Mammary epithelial cell (primary cell): Measurements from ENCODE around the gene PATE4.

Experiments used
- CTCF ChIP-seq, 2 donors: IDR thresholded peaks in 1 of 2; conservative IDR thresholded peaks in 1 of 2; 2 replicates each; pipeline ENCODE4 v1.5.1; 2011 to 2012; ENCODE audit warnings: inconsistent platforms in 2 of 2, low read length in 2 of 2, mild to moderate bottlenecking in 2 of 2, control low read depth in 1 of 2, low read depth in 1 of 2; ENCODE audit not compliant: insufficient read depth in 1 of 2; ENCODE audit errors: extremely low read depth in 1 of 2
- EZH2 ChIP-seq: IDR thresholded peaks from 2 replicates; pipeline ENCODE4 v1.6.1; 2012; ENCODE audit warnings: low read length, inconsistent platforms, borderline replicate concordance

GRCh38 chr11:125787827-125788226 is 45.3 kb upstream of the PATE4 start, which contains the start of gene PATE3:
- TF ChIP-seq CTCF (conservative IDR thresholded peaks at IDR 0.05 in 1 of 2, IDR thresholded peaks at IDR 0.05 in 1 of 2; ENCODE audit: extremely low read depth in 1 of 2, insufficient read depth in 1 of 2, low read depth in 1 of 2, low read length in 2 of 2): no peak
- TF ChIP-seq EZH2: no peak
